Mucosa of rectum (tissue), 2 donors: ENCODE measurements around the gene ALX4.
A peak's percentile ranks its signal among the peaks of the same experiment; 100 is the strongest.

Experiments
- H3K27ac ChIP-seq, 2 donors: one replicate each; pipeline ENCODE4 v1.7.0; 2013; ENCODE audit warnings: inconsistent platforms in 2 of 2, low read depth in 2 of 2, low read length in 2 of 2
- H3K27me3 ChIP-seq, 2 donors: one replicate each; pipeline ENCODE4 v1.7.0; 2013; ENCODE audit warnings: low read length in 2 of 2; ENCODE audit not compliant: control insufficient read depth in 2 of 2, insufficient read depth in 2 of 2
- H3K36me3 ChIP-seq, 2 donors: one replicate each; pipeline ENCODE4 v1.7.0; 2013; ENCODE audit warnings: low read length in 2 of 2; ENCODE audit not compliant: control insufficient read depth in 2 of 2, insufficient read depth in 2 of 2
- H3K4me1 ChIP-seq, 2 donors: one replicate each; pipeline ENCODE4 v1.7.0; 2013; ENCODE audit warnings: low read length in 2 of 2, mild to moderate bottlenecking in 1 of 2; ENCODE audit not compliant: control insufficient read depth in 2 of 2, insufficient read depth in 2 of 2
- H3K4me3 ChIP-seq, 2 donors: one replicate each; pipeline ENCODE4 v1.7.0; 2013; ENCODE audit warnings: low read length in 2 of 2
- H3K9ac ChIP-seq, 2 donors: one replicate each; pipeline ENCODE4 v1.7.0; 2013; ENCODE audit warnings: low read length in 2 of 2, low read depth in 1 of 2, mild to moderate bottlenecking in 1 of 2
- H3K9me3 ChIP-seq, 2 donors: one replicate each; pipeline ENCODE4 v1.7.0; 2013; ENCODE audit warnings: low read length in 2 of 2; ENCODE audit not compliant: control insufficient read depth in 2 of 2
- donor health status: healthy.
- donor health status: Normal muscosa, but diverticular disease.

Gene ALX4

DNA sequence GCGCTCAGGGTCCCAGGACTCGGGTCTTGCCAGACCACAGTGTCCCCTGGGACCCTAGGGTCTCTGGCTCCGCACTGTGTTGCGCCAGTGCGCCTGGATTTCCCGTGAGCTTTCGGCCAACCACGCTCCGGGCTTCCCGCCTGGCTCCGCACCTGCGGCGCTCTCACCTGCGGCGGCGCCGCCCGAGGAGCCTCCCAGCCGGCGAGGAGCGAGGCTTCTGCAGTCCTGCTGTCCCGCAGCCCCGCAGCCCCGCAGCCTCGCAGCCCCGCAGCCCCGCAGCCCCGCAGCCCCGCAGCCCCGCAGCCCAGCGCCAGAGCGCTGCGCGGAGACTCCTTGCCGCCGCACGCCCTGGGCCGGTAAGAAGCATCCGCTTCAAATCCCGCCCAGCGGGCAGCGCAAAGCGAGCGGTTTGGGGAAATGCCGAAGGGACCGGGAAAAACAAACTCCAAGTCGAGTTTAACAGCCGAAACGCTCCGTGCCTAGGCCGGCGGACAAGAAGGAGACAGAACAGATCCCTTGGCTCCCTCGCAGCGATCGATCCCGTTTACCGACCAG lies 939 bp downstream of the ALX4 start:
- H3K27me3 ChIP-seq = peaks cover 73 to 84% of the 10 kb centered on the region in 2 donors
- H3K9ac ChIP-seq = no peak overlapping the region
- H3K4me1 ChIP-seq = peaks cover 3 to 10% of the 10 kb centered on the region in 2 donors
- H3K36me3 ChIP-seq = no peaks in the 10 kb centered on the region
- no peaks in the 10 kb centered on the region for H3K9me3 ChIP-seq
- H3K27ac ChIP-seq = no peak overlapping the region
- H3K4me3 ChIP-seq = no peak overlapping the region

DNA sequence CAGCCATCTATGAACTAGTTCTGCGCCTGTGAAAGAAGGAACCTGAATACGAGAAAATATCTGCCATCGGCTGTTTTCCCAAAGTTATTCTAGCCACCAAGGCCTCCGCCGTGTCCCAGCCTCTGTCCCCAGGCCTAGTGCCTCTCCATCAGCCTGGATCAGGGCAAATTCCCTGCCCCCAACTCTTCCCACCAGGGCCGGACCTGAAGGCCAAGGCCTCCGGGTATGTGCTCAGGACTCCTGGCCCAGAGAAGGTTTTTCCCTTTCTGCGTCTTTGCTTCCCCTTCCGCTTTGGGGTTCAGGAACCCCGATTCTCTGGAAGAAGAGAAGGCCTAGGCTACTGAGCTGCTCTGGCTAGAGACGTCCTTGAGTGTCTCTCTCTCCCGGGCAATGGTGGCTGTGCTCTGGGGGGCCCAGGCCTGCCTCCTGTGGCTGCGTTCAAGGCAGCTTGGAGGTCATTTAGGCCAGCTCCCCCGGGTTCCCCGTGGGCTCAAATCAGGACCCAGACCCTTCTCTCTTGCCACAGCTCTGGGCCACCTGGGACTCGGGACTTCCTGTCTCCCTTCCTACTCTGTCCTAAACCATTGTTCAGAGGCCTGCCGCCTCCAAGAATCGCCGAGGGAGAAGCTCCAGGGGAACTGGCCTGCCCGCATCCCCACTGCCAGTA lies 1.6 kb downstream of the ALX4 start:
- no peak overlapping the region for H3K9ac ChIP-seq
- no peak overlapping the region for H3K27ac ChIP-seq
- no peak overlapping the region for H3K4me3 ChIP-seq
- peaks cover 70 to 85% of the 10 kb centered on the region in 2 donors for H3K27me3 ChIP-seq
- peaks cover 3 to 10% of the 10 kb centered on the region in 2 donors for H3K4me1 ChIP-seq
- H3K9me3 ChIP-seq = no peaks in the 10 kb centered on the region
- H3K36me3 ChIP-seq = no peaks in the 10 kb centered on the region

DNA sequence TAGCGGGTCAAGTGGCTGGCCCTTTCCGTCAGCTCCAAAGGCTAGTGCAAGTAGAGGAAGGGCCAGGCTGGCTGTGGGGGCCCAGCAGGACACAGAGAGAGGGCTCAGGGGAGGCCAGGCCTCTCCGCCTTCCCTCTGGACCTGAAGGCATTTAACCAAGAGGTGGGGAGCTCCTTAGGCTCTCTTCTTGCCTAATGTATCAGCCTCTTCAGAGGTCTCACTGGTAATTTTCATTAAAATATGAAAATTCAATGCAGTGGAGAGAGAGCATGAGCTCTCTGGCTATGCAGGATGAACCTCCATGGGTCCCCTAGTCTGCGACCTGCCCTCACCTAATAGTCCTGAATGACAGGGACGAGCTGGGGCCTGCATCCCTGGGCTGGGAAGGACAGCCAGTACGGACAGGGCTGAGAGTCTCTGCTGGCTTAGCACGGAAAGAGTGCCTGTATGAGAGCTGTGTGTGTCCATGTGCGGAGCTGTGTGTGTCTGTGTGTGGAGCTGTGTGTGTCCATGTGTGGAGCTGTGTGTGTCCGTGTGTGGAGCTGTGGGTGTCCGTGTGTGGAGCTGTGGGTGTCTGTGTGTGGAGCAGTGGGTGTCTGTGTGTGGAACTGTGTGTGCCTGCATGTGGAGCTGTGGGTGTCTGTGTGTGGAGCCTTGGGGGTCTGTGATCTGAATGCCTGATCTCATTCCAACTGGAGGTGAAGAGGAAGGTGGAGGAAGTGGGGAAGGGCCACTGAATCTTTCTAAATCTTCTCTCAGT lies 2.4 kb downstream of the ALX4 start:
- Histone ChIP-seq H3K27ac (no peak overlapping the region), H3K4me1 (peaks cover 3 to 10% of the 10 kb centered on the region in 2 donors), H3K36me3 (no peaks in the 10 kb centered on the region), H3K9me3 (no peaks in the 10 kb centered on the region), H3K4me3 (no peak overlapping the region), H3K27me3 (peaks cover 73 to 88% of the 10 kb centered on the region in 2 donors), H3K9ac (no peak overlapping the region)

DNA sequence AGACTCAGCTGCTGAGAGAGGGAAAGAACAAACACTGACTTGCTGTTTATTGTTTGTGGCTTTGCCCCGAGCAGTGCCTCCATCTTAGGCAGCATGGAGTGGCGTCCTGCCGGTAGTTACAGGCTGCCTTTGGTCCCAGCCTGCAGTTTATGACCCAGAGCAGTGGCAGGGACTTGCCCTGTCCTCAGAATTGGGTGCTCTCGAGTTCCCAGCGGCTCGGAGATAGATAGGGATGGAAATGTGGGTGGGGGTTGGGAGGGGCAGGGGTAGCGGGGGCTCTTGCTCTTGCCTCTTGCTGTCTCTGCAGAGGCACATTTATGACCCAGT lies 3.1 kb downstream of the ALX4 start:
- H3K4me1 ChIP-seq = peaks cover 3 to 10% of the 10 kb centered on the region in 2 donors

DNA sequence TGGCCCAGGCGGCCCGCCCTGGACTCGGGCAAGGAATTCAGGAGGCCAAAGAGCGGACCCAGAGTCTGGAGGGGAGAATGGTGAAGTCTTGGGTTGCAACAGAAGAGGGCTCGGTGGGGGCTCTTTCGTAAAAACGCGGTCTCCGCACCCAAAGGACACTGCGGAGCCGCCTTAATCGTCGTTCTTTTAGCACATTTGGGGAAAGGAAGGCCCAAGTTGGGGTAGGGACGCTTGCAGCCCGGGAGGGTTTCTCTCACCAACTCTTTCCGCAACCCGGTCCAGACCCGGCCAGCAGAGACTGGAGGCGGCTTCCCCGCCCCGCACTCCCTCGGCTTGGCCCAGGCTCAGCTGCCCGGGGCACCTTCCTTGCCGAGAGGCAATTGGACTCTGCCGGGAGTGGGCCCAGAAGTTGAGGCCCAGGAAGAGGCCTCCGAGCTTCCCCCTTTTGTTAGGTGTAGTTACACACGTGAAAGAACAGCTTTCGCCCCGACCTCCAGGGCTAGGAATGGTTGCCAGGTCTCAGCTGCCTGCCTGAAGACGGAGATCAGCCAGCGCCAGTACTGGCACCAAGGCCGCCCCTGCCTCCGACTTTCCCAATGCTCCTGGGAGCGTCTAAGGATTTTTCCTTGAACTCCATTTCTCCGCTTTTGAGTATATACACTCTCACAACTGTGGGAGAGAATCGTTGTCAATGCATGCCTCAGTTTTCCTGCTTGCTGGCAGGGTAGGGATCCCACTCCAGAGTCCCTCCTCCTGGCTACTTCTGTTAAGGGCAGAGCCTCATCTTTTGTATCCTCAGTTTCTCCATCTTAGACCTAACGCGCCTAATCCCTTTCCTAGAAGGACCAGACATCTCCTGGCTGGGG lies 3.7 kb downstream of the ALX4 start:
- Histone ChIP-seq H3K27ac (no peak overlapping the region), H3K27me3 (peaks cover 68 to 81% of the 10 kb centered on the region in 2 donors), H3K4me3 (peak overlapping the region; percentile 66 to 75), H3K9me3 (no peaks in the 10 kb centered on the region), H3K4me1 (peaks cover 3 to 10% of the 10 kb centered on the region in 2 donors), H3K36me3 (no peaks in the 10 kb centered on the region), H3K9ac (peak overlapping the region in 1 of 2 donors; percentile 15)

More for the DNA sequence above, 3.1 kb downstream of the ALX4 start:
- no peaks in the 10 kb centered on the region for H3K9me3 ChIP-seq
- H3K9ac ChIP-seq = no peak overlapping the region
- no peaks in the 10 kb centered on the region for H3K36me3 ChIP-seq
- peaks cover 71 to 85% of the 10 kb centered on the region in 2 donors for H3K27me3 ChIP-seq
- H3K4me3 ChIP-seq = no peak overlapping the region
- no peak overlapping the region for H3K27ac ChIP-seq

DNA sequence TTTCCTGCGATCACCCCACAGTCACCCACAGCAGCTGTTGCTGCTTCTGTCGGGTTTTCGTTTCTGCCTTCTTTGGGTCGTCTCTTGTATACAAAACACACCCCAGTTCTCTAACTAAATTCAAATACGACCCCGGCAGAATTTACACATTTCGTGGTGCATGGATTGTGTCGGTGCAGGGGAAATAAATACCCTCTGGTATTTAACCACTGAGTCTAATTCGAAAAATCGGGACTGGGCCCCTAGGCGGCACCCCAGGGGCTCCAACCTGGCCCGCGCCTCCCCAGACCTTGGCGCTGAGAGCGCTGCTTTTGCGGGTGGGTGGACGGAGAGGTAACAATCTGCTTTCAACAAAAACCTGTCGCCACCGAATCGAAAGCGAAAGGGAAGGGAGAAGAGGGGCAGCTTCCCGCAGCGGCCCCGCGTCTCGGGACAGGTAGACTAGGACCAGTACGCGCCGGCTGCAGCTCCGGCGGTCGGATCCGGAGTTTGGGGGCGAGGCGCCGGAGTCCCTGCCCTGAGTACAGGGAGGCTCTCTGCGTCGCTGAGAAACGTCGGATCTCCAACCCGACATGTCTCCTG lies 4.4 kb downstream of the ALX4 start:
- peak overlapping the region in 1 of 2 donors; percentile 15 for H3K9ac ChIP-seq

DNA sequence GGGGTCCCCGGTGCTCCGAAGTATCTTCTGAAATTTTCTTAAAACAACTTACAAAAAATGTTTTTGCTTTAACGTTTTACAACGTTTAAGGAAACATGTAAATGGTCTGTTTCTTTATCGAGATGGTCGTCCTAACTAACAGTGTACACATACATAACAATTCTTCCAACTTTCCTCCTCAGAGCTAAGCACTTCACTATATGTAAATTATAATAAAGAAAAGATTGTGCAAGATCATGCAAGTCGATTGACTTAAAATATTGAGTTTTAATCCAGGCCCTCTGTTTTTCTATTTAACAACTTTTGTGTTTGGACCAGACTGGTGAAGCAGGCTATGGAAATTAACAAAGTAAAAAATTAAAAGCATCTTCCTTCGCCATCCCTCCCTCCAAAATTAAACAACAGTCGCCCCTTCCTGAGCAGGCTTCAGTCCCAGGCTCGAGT lies 4.9 kb downstream of the ALX4 start:
- Histone ChIP-seq H3K9me3 (no peaks in the 10 kb centered on the region), H3K4me3 (peak overlapping the region; percentile 66 to 75), H3K27ac (no peak overlapping the region), H3K36me3 (no peaks in the 10 kb centered on the region), H3K4me1 (peaks cover 3 to 10% of the 10 kb centered on the region in 2 donors), H3K27me3 (peaks cover 64 to 71% of the 10 kb centered on the region in 2 donors), H3K9ac (no peak overlapping the region)

More for the DNA sequence above, 4.4 kb downstream of the ALX4 start:
- Histone ChIP-seq H3K4me3 (peak overlapping the region; percentile 66 to 75), H3K4me1 (peaks cover 3 to 10% of the 10 kb centered on the region in 2 donors), H3K9me3 (no peaks in the 10 kb centered on the region), H3K36me3 (no peaks in the 10 kb centered on the region), H3K27me3 (peaks cover 64 to 74% of the 10 kb centered on the region in 2 donors), H3K27ac (no peak overlapping the region)

DNA sequence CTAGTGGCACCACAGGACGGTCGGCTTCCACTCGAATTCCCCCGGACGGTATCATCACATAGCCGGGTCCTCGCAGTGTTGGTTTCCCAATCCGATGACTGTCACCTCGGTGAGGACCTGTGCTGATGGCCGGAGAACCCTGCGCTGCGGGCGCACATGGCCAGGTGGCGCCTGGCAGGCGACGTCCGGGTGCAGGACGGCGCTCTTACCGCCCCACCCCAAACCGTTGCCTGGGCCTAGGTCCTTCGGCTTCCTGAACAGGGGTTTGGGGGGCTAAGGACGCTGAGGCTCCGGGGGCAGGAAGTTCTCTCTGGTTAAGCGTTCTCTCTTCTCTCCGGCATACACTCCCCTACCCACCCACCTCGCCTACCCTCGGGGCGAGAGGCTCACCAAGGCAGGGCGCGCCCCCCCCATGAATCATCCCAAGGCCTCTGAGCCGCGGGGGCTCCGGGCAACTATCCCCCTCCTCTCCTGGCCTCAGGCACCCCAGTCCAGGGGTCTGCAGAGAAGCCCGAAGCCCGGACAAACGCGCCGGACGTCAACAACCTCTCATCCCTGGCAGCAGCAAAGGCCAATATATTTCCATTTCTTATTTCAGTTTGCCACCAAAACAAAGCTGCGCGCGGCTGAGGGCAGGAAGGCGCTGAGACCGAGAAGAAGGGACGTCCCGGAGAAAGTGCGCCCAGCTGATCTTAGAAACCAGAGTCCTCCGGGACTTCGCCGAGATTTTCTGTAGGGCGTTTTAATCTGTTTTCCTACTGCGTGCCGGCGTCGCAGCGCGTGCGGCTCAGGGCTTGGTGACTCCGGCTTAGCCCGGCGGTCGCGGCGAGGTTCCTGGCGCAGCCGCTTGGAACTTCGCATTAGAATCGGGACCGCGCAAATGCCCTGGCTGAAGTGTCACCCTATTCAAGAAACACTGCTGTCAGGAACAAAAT lies 5.6 kb downstream of the ALX4 start:
- no peaks in the 10 kb centered on the region for H3K36me3 ChIP-seq
- H3K9me3 ChIP-seq = no peaks in the 10 kb centered on the region
- H3K4me3 ChIP-seq = no peak overlapping the region
- peaks cover 63 to 64% of the 10 kb centered on the region in 2 donors for H3K27me3 ChIP-seq
- H3K9ac ChIP-seq = no peak overlapping the region
- H3K4me1 ChIP-seq = peaks cover 3 to 10% of the 10 kb centered on the region in 2 donors
- H3K27ac ChIP-seq = no peak overlapping the region
